GM18502 (cell line): ENCODE measurements around the gene VWA3A.
"Not testable (repeated sequence)": the region's sequence is repeated elsewhere in the genome, so short reads cannot be mapped to it uniquely, and the experiment has no call there.

Source experiments
- ATAC-seq: cut with Tn5 transposase; IDR thresholded peaks from one replicate; pipeline ENCODE4 v1.9.1; 2021; ENCODE audit warnings: mild to moderate bottlenecking; ENCODE audit not compliant: unreplicated experiment, poor library complexity

The VWA3A gene

DNA sequence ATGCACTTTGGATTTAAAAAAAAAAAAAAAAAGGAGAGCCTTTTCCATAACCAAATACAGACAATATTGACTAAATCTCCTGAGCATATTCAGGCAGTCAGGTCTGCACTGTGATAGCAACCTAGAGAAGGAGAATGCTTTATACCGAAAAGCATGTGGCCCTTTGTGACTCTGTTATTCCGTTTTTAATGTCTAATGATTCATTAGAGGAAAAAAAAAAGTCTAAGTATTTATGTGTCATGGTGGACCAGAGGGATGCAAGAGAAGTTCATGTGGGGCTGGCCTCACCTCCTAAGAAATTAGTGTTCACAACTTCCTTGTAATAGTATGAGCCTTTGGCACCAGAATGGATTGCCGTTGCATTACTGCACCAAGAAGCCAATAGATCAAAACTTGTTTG is 11.3 kb upstream of the VWA3A start:
- ATAC-seq: no peak

DNA sequence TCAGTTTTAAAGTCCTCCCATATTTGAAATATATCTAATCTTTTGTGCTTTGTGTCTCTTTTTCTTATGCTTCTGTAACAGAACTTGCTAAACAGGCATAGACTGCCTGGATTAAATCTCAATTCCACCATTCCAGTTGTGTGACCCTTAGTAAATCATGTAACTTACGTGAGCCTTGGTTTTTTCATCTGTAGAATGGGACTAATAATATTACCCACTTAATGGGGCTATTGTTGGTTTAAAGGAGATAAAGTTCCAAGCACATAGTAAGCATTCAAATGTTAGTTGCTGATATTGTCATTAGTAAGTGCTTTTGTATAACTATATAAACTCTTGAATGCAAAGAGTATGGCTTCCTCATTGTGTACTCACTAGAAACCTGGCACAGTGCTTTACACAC is 5.9 kb upstream of the VWA3A start:
- ATAC-seq: no peak

DNA sequence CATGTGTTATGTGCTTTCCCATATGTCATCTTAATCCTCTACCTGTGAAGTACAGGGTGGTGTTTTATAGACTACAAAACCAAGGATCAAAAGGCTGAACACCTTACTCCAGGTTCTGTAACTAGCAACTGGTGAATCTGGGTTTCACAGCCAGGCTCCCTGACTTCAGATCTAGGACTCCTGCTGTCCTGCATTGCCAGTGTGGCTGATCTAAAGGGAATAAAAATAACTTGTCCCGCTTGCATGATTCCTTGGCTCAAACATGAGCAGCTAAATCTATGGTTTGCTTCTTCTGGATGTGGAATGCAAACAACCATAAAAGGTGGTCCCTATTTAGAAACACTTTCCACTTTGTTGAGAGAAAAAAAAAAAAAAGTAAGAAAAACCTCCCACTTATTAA is 3.7 kb upstream of the VWA3A start:
- no peak for ATAC-seq

DNA sequence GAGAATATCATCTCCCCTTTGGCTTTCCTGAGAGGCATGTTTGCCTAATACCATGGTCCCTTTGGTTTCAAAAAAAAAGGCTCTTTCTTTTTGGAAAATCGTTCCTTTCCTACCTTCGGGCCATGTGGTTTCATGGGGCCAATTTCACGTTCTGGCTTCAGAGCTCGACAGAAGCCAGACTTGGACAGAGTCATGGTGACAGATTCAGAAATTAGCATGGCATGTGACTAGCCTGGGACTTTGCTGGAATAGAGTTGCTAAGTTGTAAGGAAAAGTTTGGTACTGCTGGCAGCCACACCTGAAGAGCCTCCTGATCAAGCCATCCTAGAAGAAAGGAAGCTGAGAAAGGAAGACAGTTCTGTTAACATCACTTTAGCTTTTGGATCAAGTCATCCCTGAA is 2.4 kb upstream of the VWA3A start:
- no peak for ATAC-seq

DNA sequence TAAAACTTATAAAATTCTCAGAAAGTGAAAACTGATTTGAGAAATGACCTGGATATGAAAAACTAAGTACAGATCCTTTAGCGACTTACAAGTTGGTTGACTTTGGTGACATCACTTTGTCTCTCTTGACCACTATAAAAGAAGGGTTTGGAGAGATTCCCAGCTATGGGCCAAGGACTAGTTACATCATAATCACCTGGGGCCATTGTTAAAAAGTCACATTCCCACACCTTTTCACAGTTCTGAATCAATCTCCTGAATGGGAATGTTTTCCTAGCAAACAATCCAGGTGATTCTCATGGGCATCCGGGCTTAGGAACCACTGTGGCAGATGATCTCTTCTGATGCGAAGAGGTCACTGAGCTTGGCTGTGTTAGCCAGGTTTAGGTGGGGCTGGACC is 620 bp upstream of the VWA3A start:
- no peak for ATAC-seq

DNA sequence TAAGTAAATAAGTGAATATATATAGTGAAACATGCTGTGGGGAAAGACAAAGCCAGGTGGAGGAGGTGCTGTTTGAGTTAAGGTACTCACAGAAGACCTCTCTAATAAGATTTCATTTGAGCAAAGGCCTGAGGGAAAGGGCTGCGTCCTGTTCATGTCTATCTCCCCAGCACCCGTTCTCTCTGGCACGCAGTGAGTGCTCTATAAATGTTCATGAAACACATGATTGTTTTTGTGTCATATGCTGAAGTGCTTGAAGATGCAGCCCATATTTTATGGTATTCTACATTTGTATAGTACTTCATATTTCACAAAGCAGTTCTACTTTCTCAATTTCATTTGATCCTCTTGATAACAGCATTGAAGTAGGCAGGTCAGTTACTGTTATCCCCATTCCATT is 990 bp downstream of the VWA3A start:
- ATAC-seq: no peak

DNA sequence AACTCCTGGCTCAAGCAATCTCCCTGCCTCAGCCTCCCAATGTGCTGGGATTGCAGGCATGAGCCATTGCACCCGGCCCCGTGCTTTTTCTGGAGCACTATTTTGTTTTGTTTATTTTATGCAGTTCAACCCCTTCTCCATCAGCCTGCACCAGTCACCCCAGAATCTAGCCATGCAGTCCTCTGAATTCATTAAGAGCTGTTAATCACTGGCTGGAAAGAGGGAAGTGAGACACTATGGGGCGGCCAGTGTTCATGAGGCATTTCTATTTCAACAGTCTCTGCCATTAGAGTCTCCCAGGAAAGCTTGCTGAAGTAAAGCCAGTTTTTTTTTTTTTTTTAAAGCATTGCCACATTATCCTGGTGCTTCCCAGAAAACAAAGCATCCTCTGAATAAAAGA is 1.7 kb downstream of the VWA3A start:
- ATAC-seq: no peak

DNA sequence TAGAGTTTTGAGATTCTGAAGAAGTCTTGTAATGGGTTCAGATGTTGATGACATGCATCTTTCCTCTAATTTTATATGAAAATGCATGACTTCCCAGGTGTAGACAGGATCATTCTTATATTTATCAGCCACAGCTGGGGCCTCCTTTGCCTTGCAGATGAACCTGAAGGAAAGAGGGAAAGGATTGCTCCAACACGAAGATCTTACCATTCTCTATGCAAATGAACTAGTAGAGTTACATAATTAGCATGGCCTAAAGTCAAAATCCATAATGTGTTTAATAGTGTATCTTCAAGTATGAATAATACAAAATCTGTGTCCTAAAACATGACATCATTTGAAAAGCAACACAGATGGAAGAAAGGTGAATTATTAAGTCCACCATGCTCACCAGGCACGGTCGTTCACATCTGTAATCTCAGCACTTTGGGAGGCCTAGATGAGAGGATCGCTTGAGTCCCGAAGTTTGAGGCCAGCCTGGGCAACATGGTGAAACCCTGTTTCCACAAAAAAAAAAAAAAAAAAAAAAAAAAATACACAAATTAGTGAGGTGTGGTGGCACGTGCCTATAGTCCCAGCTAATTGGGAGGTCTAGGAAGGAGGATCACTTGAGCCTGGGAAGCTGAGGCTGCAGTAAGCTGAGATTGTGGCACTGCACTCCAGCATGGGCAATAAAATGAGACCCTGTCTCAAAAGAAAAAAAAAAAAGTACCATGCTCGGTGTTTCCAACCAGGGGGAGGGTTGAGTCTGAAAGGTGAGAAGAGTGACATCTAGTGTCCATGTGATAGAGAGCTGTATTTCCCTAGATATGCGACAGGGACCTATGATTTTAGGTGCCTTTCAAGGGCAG is 6.3 kb downstream of the VWA3A start:
- ATAC-seq: no peak

DNA sequence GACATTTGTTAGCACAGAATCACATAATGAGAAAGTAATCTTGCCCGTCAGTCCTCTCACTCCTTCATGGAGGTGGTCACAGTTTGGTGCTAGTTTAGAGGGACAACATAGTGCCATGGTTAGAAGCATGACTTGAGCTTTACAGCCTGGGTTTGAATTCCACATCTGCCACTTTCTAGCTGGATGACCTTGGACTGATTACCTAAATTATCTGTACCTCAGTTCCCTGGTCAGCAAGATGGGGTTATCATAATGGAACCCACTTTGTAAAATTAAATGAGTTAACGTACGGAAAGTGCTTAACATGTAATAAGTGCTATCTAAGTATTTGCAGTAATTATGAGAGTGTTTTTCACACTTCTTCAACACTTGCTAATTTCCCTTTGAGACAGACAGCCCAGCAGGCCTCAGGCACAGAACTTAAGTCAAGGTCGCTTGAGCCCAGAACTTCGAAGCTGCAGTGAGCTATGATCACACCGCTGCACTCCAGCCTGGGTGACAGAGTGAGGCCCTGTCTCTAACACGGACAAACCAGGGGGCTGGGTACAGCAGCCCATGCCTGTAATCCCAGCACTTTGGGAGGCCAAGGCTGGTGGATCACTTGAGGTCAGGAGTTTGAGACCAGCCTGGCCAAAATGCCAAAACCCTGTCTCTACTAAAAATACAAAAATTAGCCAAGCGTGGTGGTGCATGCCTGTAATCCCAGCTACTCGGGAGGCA is 7.1 kb downstream of the VWA3A start:
- no peak for ATAC-seq

DNA sequence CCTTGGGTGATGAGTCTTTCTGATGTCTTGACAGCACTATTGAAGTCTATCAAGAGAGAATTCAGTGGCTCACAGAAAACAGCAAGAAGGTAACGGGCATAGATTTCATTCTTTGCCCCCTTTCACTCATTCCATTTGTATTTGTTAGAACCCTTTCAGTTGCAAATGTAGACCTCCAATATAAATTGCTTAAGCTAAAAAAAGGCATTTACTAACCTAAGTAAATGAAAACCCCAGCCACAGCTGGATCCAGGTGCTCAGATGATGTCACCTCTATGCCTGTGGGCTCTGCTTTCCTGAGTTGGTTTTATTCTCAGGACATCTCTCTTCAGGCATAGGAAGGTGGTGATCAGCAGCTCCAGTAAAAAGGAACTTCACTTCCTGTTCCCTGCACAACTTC is 11.1 kb downstream of the VWA3A start:
- ATAC-seq: no peak

DNA sequence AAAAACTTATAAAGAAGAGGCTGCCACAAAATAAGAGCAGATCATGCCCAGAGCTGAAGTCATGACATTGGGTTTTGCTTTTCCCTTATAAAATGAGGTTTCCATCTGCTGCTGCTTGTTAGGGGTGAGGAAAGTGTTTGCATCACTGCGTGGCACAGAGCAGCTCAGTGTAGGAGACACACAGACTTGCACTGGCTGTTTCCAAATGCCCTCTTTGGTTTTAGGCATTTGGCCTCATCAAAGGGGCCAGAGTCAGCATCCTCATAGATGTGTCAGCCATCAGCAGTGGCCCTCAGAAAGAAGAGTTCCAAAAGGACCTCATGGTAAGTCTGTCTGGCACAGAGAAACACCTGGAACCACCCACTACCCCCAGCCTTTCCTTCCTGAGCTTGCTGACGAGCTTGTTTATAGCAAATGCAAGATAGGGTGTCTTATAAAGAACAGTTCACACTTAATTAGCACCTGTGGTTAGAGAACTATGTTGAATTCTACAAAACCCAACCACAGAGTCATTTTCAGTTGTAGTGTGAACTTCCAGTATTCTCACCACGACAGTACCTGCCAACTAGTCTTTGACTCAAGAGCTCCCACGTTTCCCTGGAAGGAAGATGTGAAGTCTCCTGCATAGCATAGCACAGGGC is 17.0 kb downstream of the VWA3A start:
- ATAC-seq: no peak

DNA sequence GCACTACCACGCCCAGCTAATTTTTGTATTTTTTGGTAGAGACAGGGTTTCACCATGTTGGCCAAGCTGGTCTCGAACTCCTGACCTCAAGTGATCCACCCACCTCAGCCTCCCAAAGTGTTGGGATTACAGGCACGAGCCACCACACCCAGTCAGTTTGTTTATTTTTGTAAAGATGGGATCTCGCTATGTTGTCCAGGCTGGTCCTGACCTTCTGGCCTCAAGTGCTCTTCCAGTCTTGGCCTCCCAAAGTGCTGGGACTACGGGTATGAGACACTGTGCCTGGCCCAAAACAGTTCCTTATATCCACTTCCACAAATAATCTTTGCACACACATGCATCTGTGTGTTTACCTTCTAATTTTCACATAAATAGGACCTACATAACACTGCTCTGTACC is 19.3 kb downstream of the VWA3A start:
- ATAC-seq: not testable (repeated sequence)

DNA sequence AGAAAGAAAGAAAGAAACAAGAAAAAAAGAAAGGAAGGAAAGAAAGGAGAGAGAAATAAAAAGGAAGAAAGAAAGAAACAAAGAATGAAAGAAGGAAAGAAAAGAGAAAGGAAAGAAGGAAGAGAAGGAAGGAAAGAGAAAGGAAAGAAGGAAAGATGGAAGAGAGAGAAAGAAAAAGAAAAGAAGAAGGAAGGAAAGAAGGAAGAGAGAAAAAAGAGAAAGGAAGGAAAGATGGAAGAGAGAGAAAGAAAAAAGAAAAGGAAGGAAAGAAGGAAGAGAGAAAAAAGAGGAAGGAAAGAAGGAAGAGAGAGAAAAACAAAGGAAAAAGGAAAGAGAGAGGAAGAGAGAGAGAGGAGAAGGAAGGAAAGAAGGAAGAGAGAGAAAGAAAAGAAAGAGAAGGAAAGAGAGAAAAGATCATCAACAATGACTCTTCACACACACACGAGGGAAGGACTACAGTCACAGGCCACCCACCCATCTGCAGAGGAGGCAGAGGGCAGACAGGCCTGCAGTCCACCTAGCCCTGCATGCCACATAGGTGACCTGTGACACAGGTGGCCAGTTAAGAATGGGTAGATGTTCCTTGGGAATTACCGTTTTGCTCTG is 23.9 kb downstream of the VWA3A start:
- ATAC-seq: no peak

DNA sequence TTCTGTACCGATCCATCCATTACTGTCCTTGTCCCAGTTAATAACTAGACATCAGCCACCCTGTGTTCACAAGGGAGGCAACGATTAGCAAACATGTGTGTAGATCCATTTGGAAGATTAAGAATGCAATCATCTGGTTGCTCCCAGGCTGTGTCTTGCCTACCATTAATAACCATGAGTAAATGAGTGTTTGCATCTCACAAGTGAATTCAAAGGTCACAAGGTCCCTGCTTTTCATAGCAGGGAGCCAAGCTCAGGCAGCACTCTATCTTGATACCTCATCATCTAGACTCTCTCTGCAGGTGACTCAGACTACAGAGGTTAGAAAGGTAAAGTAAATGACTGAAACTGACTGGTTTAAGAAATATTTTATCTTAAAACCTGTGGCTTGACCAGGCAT is 25.3 kb downstream of the VWA3A start:
- ATAC-seq: no peak

DNA sequence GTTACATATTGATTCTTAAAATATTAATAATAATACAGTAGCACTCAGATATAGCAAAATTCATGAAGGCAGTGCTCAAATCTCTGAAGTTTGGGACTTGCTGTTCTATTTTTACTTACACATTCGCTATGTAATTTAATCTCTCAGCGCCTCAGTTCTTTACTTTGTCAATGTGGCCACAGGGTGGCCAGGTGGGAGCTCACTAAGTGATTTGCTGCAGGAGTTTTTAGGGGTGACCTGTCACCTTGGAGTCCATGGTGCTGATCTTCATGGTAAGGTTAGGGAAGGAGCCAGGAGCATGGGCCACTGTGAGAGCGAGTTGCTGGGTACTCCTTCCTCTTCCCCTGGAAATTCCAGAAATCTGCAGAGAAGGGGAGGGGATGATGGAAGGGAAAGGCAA is 28.1 kb downstream of the VWA3A start:
- ATAC-seq: no peak

DNA sequence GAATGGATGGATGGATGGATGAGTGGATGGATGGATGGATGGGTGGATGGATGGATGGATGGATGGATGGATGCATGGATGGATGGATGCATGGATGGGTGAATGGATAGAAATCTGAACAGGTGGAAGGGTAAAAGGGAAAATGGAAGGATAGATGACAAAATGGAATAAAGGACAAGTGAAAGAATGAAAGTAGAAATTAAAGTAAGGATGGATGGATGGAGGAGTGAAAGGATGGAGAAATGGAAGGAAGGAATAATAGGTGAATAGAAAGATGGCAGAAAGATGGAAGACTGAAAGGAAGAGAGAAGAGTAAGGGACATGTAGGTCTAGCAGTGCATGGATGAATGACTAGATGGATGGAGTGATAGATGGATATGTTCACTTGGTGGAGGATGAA is 29.9 kb downstream of the VWA3A start:
- ATAC-seq: no peak

DNA sequence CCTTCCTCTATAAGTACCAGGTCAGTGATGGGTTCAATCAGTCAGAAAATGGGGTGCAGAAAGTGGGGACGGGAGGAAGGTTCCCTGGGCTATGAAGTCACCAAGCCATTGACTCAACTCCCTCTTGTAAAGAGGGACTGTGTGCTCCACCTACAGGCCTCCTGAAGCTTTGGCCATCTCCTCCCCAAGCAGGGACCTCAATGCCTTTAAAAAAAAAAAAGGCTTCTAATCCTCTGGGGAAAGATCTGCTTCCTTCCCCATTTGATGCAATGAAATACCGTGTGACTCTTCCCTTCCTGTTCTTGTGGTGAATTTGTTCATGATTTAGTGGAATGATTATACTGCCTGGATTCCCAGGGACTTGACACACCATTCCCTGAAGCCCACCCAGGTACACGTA is 30.8 kb downstream of the VWA3A start:
- ATAC-seq: no peak

DNA sequence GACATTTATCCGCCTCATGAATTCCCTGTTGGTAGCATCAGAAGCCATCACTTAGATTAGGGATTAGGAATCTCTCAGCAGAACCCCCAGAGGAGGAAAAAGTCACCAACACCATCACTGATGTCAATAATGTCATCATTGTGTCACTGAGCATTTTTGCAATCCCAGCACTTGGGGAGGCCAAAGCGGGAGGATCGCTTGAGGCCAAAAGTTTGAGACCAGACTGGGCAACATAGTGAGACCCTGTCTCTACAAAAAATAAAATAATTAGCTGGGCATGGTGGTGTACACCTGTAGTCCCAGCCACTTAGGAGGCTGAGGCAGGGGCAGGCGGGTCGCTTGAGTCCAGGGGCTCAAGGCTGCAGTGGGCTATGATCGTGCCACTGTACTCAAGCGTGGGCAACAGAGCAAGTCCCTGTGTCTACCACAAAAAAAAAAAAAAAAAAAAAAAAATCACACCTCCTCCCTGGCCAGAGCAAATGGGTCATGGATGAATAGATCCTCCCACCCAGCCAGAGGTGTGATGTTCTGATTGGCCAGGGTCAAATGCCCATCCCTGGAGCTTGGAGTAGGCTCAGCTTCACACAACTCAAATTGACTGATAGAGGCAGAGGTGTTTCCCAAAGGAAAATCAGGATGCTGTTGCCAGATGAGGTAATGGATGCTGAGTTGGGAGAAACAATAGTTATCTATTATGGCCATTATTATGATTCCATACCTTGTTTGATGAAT is 31.6 kb downstream of the VWA3A start:
- no peak for ATAC-seq

DNA sequence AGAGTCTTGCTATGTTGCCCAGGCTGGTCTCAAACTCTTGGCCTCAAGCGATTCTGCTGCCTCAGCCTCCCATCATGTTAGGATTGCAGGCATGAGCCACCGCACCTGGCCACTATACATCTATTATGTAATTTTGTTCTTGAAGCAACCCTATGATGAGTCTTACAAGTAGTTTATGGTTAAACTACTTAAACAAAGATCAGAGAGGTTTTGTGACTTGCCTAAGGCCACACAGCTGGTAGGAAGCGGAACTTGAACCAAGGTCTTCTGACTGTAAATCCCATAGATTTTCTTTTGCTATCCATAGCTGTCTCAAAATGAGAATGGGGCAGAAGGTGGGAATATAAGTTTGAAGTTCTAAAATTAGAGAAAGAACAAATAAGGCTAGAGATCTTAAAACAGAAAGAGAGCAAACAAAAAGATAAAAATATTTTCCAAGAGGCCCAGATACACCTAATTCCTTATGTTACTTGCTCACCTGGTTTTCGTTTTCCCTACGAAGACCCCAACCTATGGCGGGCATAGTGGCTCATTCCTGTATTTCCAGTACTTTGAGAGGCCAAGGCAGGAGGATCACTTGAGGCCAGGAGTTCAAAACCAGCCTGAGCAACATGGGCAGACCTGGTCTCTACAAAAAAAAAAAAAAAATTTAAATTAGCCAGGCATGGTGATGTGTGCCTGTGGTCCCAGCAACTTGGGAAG is 32.4 kb downstream of the VWA3A start:
- ATAC-seq: no peak

DNA sequence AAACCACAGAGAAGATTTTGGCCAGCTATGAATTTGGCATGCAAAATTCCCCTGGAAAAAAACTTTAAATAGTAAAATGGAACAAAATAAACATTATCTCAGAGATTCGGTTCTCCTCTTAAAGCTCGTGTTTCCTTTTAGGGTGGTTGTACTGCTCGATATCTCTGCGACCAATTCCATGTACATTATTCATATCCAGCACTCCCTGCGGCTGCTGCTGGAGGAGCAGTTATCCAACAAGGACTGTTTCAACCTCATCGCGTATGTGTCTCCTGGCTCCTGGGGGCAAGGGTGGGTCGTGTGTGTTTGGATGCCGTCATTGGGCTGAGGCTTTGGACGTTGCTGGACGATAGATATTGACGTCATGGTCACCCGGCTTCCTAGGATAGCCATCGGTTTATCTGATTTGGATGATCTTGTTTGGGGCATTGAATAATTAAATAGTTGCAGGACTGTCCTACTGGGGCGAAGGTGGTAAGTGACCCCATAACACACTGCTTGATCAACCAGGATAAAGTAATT is 33.8 kb downstream of the VWA3A start:
- ATAC-seq: no peak
